HUES6 (cell line): ENCODE data around the gene GLUL.
A peak's percentile ranks its signal among the peaks of the same experiment; 100 is the strongest.

Experiments
- H3K27ac ChIP-seq: 2 replicates; pipeline ENCODE4 v1.7.0; 2013; ENCODE audit warnings: low read depth, mild to moderate bottlenecking, low read length, inconsistent platforms
- H3K27me3 ChIP-seq: 2 replicates; pipeline ENCODE4 v1.6.1; 2013; ENCODE audit warnings: low read length; ENCODE audit not compliant: control insufficient read depth, insufficient read depth
- H3K36me3 ChIP-seq: 2 replicates; pipeline ENCODE4 v1.6.1; 2013; ENCODE audit warnings: low read length; ENCODE audit not compliant: control insufficient read depth, insufficient read depth
- H3K4me1 ChIP-seq: 2 replicates; pipeline ENCODE4 v1.6.1; 2013; ENCODE audit warnings: low read length; ENCODE audit not compliant: control insufficient read depth, insufficient read depth
- H3K4me3 ChIP-seq: 2 replicates; pipeline ENCODE4 v1.5.1; 2013; ENCODE audit warnings: low read depth, low read length
- H3K9ac ChIP-seq: one replicate; pipeline ENCODE4 v1.6.1; 2013; ENCODE audit warnings: mild to moderate bottlenecking, low read length
- H3K9me3 ChIP-seq: 2 replicates; pipeline ENCODE4 v1.6.1; 2013; ENCODE audit warnings: low read depth, low read length; ENCODE audit not compliant: control insufficient read depth, insufficient read depth

Gene GLUL

DNA sequence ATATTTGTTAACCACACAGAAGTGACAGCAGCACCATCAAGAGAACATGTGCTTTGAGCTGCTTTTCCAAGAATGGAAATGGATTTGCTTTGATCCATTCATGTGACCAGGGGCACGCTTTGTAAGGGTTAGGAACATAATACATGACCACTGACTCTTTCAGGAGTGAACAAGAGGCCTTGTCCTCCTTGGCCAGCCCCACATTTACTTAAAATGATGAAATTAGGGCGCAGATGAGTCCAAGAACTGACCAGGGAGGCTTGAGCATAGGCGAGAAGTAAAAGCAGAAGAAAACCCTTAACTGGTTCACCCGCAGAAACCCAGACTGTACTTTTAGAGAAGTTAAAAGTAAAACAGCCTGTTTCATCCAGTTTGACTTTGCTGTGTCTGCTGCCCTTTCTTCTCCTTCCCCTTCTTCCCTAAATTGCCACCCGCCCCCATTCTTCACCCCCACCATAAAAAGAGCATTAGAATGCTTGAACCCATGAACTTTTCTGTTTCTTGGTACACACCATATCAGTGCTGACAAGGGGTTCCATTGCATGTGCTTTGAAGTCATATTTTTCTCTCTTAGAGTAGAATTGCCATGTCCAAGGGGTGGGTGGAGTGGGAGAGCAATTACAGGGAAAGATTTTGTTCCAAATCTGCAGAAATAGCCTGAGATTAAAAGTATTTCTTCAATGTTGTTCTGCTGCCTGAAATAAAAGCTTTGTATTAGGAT is 2.6 kb upstream of the GLUL start:
- no peak overlapping the region for H3K4me3 ChIP-seq
- H3K27me3 ChIP-seq = no peaks in the 10 kb centered on the region
- no peak overlapping the region for H3K9ac ChIP-seq
- no peak overlapping the region for H3K27ac ChIP-seq
- peaks cover 7% of the 10 kb centered on the region for H3K4me1 ChIP-seq
- peaks cover 11% of the 10 kb centered on the region for H3K36me3 ChIP-seq
- no peaks in the 10 kb centered on the region for H3K9me3 ChIP-seq

DNA sequence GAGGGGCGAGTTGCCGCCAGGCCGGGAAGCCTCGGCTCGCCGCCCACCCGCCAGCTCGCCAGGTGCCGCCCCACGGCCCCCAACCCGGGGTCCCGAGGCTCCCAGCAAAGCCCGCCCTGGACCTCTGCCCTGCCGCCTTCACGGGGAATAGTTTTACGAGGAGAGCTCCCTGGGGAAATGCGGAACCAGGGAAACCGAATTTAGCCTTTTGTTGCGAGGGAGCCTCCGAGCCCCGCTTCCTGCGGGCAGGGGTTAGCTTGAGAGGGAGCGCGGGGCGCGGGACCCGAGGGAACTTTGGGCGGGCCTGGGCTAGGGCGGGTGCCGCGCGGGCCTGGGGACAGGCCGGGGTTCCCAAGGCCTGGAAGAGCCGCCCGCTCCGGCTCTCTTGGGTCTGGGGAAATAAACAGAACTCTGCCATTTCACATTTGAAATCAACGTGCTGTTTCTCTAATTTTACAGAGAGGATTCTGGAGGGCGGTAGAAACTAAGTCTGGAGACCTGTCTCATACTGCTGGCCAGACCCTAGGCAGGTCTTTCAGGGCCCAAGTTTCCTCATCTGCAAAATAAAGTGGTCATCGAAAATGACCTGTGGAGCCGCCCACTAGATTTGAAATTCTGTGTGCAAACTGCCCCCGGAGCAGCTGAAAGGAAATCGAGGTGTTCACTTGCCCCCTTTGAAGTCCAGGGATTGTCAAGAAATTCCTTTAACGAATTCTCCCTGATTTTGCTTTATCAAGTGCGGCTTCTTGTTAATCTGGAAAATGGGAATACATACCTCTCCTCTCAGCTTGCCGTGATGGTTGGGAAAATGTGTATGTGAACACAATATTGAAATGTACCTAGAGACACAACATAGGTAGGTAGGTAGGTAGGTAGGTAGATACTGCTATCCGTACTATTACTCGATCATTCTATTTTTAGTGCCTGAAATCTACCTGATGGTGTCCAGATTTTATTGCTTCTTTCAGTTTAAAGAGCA is 749 bp upstream of the GLUL start:
- Histone ChIP-seq H3K27ac (peak overlapping the region; percentile 97), H3K9ac (peak overlapping the region; percentile 91), H3K4me1 (peaks cover 7% of the 10 kb centered on the region), H3K9me3 (no peaks in the 10 kb centered on the region), H3K4me3 (peak overlapping the region; percentile 94), H3K27me3 (no peaks in the 10 kb centered on the region), H3K36me3 (peaks cover 30% of the 10 kb centered on the region)

DNA sequence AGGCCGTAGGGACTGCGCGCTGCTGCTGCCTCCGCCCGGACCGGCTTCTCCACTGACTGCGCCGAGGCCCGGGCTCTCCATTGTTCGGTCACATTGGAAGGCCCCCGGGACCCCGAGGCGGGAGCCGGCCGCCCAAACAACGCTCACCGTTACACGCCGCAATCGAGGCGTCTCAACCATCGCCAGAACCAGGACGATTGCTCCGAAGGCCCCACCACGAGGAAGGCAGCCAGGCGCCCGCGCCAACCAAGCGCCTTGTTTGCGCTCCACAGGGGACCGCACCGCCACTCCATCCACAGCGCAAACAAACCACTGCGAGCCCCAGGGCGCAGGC is 595 bp downstream of the GLUL start:
- Histone ChIP-seq H3K36me3 (peaks cover 43% of the 10 kb centered on the region), H3K27me3 (no peaks in the 10 kb centered on the region), H3K9ac (peak overlapping the region; percentile 96), H3K4me3 (peak overlapping the region; percentile 94), H3K27ac (peak overlapping the region; percentile 95), H3K9me3 (no peaks in the 10 kb centered on the region), H3K4me1 (peaks cover 7% of the 10 kb centered on the region)

DNA sequence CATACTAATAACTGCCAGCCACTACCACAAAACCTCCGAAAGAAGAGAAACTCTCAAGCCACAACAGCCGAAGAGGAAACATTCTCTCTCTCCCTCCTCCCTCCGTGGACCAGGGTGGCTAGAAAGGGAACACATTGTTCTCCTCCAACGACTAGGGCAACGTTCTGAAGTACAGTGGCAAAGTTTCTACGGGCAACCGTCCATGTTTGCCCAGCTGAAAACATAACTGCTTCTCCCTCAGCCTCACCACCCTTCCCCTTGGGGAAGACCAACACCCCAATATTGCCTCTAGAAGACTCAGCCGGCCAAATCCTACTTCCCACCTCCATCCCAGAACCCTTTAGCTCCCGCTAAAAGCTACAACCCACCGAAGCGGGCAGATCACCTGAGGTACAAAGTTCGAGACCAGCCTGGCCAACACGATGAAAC is 2.0 kb downstream of the GLUL start:
- Histone ChIP-seq H3K9me3 (no peaks in the 10 kb centered on the region), H3K4me1 (peaks cover 7% of the 10 kb centered on the region), H3K4me3 (peak overlapping the region; percentile 94), H3K9ac (peak overlapping the region; percentile 96), H3K27ac (no peak overlapping the region), H3K27me3 (no peaks in the 10 kb centered on the region), H3K36me3 (peaks cover 56% of the 10 kb centered on the region)

GRCh38 chr1:182388392-182389134 is 3.0 kb downstream of the GLUL start:
- Histone ChIP-seq H3K4me1 (peaks cover 7% of the 10 kb centered on the region), H3K36me3 (peaks cover 67% of the 10 kb centered on the region)

GRCh38 chr1:182387566-182387965 is 4.0 kb downstream of the GLUL start:
- Histone ChIP-seq H3K4me1 (peaks cover under 1% of the 10 kb centered on the region), H3K4me3 (no peak overlapping the region), H3K27ac (no peak overlapping the region), H3K27me3 (no peaks in the 10 kb centered on the region), H3K36me3 (peaks cover 77% of the 10 kb centered on the region), H3K9ac (no peak overlapping the region), H3K9me3 (no peaks in the 10 kb centered on the region)

More at GRCh38 chr1:182388392-182389134, 3.0 kb downstream of the GLUL start:
- Histone ChIP-seq H3K9ac (no peak overlapping the region), H3K27me3 (no peaks in the 10 kb centered on the region), H3K9me3 (no peaks in the 10 kb centered on the region), H3K27ac (no peak overlapping the region), H3K4me3 (peak overlapping the region; percentile 94)

DNA sequence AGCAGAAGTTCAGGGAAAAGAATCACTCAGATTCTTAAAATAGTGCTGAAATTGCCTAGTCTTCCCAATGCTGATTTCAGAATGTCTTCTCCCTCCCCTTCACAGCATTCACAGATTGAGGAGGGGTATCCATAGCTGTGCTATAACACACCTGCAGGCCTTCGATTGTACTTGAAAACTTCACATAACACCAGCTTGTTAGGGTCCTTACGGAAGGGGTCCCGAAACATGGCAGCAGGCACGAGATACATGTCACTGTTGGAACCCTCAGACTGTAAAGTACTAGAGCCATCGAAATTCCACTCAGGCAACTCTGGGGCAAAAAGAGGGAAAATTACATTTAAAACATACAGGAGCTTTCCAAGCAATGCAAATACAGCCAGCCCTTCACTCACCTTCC is 4.6 kb downstream of the GLUL start:
- Histone ChIP-seq H3K36me3 (peaks cover 83% of the 10 kb centered on the region), H3K4me1 (no peaks in the 10 kb centered on the region), H3K27me3 (no peaks in the 10 kb centered on the region), H3K27ac (no peak overlapping the region), H3K9me3 (no peaks in the 10 kb centered on the region), H3K4me3 (no peak overlapping the region), H3K9ac (no peak overlapping the region)

DNA sequence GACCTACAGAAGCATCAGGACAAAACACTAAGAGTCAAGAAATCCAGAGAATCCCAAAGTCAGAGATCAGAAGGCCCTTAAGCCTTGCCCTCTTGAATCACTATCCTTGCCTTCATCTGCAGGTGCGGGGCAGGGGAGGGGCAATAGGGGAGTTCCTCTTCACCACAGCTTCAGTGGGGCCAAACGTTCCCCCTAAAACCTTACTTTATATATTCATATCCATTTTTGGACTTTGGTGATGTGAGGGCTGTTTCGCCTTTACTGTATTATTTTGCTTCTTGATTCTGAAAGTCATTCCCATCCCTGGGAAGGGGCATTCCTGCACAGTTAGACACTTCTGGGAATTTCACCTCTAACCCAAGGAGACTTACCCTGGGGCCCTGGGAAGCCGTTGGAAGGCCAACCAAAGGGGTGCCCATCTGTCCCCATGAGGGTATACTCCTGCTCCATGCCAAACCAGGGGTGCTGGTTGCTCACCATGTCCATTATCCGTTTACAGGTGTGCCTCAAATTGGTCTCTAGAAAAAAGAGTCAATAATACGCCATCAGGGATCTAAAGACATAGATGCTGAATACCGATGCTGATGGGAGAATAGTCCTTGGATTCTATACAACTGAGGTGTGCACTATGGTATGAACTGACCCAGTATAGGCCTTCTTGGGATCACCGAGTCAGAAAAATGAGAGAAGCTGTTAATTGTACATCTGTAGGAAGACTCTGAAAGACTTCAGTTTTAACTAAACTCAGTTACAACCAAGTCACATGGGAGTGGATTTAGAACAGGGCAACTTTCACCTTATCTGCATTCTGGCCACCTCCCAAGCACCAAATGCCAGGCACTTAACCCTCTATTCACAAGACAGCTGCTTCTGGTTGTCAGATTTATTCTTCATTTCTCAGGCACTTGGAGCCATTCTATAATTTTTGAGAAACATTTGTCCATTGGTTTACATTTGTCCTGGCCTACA is 5.4 kb downstream of the GLUL start:
- Histone ChIP-seq H3K27me3 (no peaks in the 10 kb centered on the region), H3K9me3 (no peaks in the 10 kb centered on the region), H3K27ac (no peak overlapping the region), H3K4me1 (no peaks in the 10 kb centered on the region), H3K36me3 (peaks cover 91% of the 10 kb centered on the region), H3K4me3 (no peak overlapping the region), H3K9ac (no peak overlapping the region)

GRCh38 chr1:182384387-182384960 is 7.1 kb downstream of the GLUL start:
- peaks cover 82% of the 10 kb centered on the region for H3K36me3 ChIP-seq
- no peaks in the 10 kb centered on the region for H3K4me1 ChIP-seq
- no peak overlapping the region for H3K27ac ChIP-seq
- no peaks in the 10 kb centered on the region for H3K27me3 ChIP-seq
- H3K9ac ChIP-seq = no peak overlapping the region
- no peaks in the 10 kb centered on the region for H3K9me3 ChIP-seq
- no peak overlapping the region for H3K4me3 ChIP-seq

GRCh38 chr1:182383934-182384333 is 7.7 kb downstream of the GLUL start:
- Histone ChIP-seq H3K27ac (no peak overlapping the region), H3K9ac (no peak overlapping the region), H3K4me1 (no peaks in the 10 kb centered on the region), H3K9me3 (no peaks in the 10 kb centered on the region), H3K36me3 (peaks cover 78% of the 10 kb centered on the region), H3K27me3 (no peaks in the 10 kb centered on the region), H3K4me3 (no peak overlapping the region)
